GM18520 (cell line): ENCODE measurements around the gene DEDD2.

Source experiments
- ATAC-seq: cut with Tn5 transposase; IDR thresholded peaks from one replicate; pipeline ENCODE4 v1.9.1; 2021; ENCODE audit not compliant: unreplicated experiment

The DEDD2 gene

DNA sequence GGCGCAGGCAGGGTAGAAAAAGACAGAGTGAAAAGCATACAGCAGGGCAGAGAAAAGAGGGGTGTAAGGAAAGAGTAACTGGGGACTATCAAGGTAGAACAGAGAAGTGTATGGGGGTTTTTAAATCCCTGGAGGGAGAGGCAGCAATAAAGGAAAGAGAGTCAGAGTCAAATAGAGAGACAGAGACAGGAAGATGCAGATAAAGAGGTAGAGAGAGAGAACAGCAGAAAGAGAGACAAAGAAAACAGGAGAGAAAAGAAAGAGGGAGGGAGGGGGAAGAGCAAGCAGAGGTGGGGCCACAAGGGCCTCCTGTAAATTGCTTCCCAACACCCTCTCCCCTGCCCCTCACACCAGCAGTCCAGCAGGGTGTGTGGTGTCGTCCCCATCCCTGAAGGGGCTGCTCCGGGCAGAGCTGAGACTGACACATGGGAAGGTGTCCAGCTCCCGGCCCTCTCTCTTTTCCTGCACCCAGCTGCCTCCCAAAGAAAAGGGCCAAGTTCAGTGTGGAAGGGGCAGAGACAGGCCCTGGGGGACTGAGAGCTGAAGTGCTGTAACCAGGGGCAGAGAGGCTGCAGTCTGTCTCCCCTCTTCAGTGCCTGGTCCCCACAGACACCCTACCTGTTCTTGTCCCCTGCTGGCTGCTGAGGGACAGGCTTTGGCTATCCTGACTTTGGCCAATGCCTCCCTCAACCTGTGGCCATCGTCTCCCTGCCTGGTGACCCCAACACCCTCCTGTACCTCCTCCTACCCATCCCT, 67.9 kb downstream of the DEDD2 start:
- no peak for ATAC-seq
